Measurements from ENCODE around the gene AKT3.

DNA sequence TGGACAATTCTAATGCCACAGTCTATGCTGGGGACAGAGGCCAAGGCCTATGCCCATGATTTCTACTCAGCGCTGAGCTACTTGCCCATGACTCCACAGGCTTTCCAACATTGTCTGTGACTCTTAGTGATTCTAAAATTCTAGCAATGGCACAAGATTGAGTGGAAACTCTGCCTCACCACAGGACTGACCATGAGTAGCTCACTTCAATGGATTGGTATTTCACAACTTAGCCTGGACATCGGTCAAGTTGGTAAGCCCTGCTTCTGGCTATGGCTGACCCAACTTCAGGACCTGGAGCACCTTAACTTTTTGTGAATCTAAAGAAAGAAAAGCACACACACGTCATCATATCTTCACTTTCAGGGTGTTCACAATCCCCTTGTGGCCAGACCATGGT is 339.1 kb downstream of the AKT3 start:
- TF ChIP-seq TEAD4 (IDR thresholded peaks at IDR 0.05) (no peak), RAD21 (IDR thresholded peaks at IDR 0.05; ENCODE audit: low read depth) (no peak), TAF1 (IDR thresholded peaks at IDR 0.05; ENCODE audit: low read depth) (no peak), TCF12 (IDR thresholded peaks at IDR 0.05; ENCODE audit: low read depth) (no peak), EP300 (IDR thresholded peaks at IDR 0.05; ENCODE audit: borderline replicate concordance) (no peak), CREB1 (IDR thresholded peaks at IDR 0.05; ENCODE audit: low read depth) (no peak), FOXM1 (IDR thresholded peaks at IDR 0.05; ENCODE audit: borderline replicate concordance, low read depth) (no peak), NFIC (IDR thresholded peaks at IDR 0.05) (no peak), CEBPB (IDR thresholded peaks at IDR 0.05) (no peak)
- TF ChIP-seq, protein P1, sequence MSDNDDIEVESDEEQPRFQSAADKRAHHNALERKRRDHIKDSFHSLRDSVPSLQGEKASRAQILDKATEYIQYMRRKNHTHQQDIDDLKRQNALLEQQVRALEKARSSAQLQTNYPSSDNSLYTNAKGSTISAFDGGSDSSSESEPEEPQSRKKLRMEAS (IDR thresholded peaks at IDR 0.05), result no peak
- TF ChIP-seq, protein P2, sequence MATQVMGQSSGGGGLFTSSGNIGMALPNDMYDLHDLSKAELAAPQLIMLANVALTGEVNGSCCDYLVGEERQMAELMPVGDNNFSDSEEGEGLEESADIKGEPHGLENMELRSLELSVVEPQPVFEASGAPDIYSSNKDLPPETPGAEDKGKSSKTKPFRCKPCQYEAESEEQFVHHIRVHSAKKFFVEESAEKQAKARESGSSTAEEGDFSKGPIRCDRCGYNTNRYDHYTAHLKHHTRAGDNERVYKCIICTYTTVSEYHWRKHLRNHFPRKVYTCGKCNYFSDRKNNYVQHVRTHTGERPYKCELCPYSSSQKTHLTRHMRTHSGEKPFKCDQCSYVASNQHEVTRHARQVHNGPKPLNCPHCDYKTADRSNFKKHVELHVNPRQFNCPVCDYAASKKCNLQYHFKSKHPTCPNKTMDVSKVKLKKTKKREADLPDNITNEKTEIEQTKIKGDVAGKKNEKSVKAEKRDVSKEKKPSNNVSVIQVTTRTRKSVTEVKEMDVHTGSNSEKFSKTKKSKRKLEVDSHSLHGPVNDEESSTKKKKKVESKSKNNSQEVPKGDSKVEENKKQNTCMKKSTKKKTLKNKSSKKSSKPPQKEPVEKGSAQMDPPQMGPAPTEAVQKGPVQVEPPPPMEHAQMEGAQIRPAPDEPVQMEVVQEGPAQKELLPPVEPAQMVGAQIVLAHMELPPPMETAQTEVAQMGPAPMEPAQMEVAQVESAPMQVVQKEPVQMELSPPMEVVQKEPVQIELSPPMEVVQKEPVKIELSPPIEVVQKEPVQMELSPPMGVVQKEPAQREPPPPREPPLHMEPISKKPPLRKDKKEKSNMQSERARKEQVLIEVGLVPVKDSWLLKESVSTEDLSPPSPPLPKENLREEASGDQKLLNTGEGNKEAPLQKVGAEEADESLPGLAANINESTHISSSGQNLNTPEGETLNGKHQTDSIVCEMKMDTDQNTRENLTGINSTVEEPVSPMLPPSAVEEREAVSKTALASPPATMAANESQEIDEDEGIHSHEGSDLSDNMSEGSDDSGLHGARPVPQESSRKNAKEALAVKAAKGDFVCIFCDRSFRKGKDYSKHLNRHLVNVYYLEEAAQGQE (IDR thresholded peaks at IDR 0.05; ENCODE audit: low read depth), result no peak
